ENCODE data around the gene VPS8. TPM values are rescaled to one million over a fixed set of nuclear protein-coding genes. Genes with fewer than 3 reads are reported as not detected.
A peak's percentile ranks its signal among the peaks of the same experiment; 100 is the strongest.

VPS8 gene
- total and polyA plus RNA-seq, 2 experiments from 2014 or later = 41.2 to 47.1 TPM

DNA sequence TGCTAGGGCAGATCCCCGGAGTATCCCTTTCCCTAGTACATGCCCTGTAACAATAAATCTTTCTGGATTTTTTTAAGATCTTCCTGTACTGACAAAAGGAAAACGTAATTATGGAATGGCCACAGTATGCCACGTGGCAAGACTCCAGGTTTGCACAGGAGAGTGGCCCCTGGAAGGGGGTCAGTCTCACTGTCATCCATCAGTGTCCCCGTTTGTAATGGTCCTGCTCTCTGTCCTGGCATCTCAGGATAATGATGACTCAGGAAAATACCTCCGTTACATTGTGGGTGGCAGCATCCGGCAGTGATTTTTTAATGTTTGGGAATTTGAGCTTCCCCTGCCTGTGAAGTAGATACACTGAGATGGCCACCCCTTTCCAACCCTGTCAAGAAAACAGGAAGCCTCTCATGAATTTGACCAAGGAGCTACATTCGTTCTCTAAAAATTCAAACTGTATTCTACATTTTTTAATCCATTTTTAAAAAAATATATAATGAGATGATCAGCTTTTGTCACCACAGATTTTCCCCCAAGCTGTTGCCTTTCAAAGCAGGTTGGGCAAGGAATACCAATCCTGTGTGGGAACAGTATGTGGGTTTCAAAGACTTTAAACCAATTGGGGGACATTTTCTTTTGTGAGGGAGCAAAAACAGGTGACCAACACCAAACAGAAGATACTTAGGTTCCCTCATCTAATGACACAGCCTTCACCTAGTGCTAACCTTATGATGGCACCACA lies 230.5 kb downstream of the VPS8 start:
- TF ChIP-seq, protein P1, sequence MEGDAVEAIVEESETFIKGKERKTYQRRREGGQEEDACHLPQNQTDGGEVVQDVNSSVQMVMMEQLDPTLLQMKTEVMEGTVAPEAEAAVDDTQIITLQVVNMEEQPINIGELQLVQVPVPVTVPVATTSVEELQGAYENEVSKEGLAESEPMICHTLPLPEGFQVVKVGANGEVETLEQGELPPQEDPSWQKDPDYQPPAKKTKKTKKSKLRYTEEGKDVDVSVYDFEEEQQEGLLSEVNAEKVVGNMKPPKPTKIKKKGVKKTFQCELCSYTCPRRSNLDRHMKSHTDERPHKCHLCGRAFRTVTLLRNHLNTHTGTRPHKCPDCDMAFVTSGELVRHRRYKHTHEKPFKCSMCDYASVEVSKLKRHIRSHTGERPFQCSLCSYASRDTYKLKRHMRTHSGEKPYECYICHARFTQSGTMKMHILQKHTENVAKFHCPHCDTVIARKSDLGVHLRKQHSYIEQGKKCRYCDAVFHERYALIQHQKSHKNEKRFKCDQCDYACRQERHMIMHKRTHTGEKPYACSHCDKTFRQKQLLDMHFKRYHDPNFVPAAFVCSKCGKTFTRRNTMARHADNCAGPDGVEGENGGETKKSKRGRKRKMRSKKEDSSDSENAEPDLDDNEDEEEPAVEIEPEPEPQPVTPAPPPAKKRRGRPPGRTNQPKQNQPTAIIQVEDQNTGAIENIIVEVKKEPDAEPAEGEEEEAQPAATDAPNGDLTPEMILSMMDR (IDR thresholded peaks at IDR 0.05; ENCODE audit: low read depth, low read length) = no peak
- H3K27ac ChIP-seq = no peak overlapping the region
- no peaks in the 10 kb centered on the region for H3K4me1 ChIP-seq (ENCODE audit: low read depth)
- no peaks in the 10 kb centered on the region for H3K9me3 ChIP-seq (ENCODE audit: low read depth)
- H3K36me3 ChIP-seq = no peaks in the 10 kb centered on the region
- DNase-seq (ENCODE audit: low read depth in 1 of 2, low spot score in 1 of 2) = no peak
- H3K27me3 ChIP-seq = no peaks in the 10 kb centered on the region
- H3K4me3 ChIP-seq = no peak overlapping the region

DNA sequence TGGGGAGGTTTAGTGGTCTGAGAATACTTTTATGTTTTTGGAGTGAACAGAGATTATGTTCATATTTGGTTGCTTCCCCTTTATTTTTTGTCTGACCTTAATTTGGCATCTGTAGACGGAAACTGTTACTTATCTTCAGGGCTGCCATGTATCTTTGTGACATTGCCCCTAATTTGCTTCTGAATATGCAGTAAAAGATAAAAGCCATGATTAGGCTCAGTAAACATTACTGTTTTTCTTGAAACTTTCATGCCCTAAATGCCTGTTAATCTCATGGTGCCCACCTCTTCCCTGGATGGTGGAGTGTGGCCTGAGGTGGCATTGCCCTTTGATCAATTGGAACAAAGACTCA lies 234.2 kb downstream of the VPS8 start:
- TF ChIP-seq, protein P1 (IDR thresholded peaks at IDR 0.05; ENCODE audit: low read depth, low read length) = no peak
- DNase-seq (ENCODE audit: low read depth in 1 of 2, low spot score in 1 of 2) = peak in 1 of 2 donors; percentile 7
- H3K27ac ChIP-seq = no peak overlapping the region

DNA sequence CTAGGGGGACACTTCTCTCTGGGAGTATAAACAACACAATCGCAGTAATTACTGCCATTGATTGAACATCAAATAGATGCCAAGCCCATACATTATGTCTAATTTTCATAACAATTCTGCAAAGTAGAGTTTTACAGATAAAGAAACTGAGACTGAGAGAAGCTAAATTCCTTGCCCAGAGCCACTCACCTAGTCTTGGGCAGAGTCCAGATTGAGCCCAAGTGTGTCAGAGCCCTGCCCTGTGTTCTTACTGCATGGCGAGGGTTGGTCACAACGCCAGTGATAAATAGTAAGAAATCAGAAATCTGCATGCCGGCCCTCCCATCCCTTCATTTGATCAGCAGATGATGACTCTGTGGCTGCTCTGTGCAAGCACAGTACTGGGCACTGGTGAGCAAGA lies 234.6 kb downstream of the VPS8 start:
- no peak overlapping the region for H3K4me3 ChIP-seq
- H3K27me3 ChIP-seq = no peaks in the 10 kb centered on the region
- H3K4me1 ChIP-seq (ENCODE audit: low read depth) = no peaks in the 10 kb centered on the region
- no peak for DNase-seq (ENCODE audit: low read depth in 1 of 2, low spot score in 1 of 2)
- no peak overlapping the region for H3K27ac ChIP-seq
- TF ChIP-seq, protein P1 (IDR thresholded peaks at IDR 0.05; ENCODE audit: low read depth, low read length) = no peak
- H3K9me3 ChIP-seq (ENCODE audit: low read depth) = no peaks in the 10 kb centered on the region
- H3K36me3 ChIP-seq = no peaks in the 10 kb centered on the region

More for the DNA sequence above, 234.2 kb downstream of the VPS8 start:
- no peak overlapping the region for H3K4me3 ChIP-seq
- no peaks in the 10 kb centered on the region for H3K4me1 ChIP-seq (ENCODE audit: low read depth)
- no peaks in the 10 kb centered on the region for H3K27me3 ChIP-seq
- no peaks in the 10 kb centered on the region for H3K9me3 ChIP-seq (ENCODE audit: low read depth)
- no peaks in the 10 kb centered on the region for H3K36me3 ChIP-seq

DNA sequence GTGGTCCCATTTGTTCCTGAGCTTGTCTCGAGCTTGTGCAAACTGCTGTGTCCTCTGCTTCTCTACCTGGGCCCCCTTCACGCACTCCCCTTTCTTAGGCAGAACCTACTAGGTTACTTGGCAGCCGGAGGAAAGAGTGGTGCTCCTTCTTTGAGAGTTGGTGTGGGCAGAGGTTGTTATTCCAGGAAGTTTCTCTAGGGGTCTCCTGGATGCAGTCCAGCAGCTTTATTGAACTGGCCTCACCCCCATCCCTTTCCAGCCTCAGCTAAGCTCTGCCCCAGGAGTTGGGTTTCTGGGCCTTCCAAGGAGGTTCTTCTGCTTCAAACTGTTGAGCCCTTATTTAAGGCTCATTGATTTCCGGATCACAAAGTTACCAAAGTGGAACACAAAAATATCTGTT lies 237.7 kb downstream of the VPS8 start:
- H3K4me3 ChIP-seq = no peak overlapping the region
- no peak overlapping the region for H3K27ac ChIP-seq
- no peaks in the 10 kb centered on the region for H3K27me3 ChIP-seq
- TF ChIP-seq, protein P1 (IDR thresholded peaks at IDR 0.05; ENCODE audit: low read depth, low read length) = no peak
- no peak for DNase-seq (ENCODE audit: low read depth in 1 of 2, low spot score in 1 of 2)
- H3K4me1 ChIP-seq (ENCODE audit: low read depth) = no peaks in the 10 kb centered on the region
- H3K9me3 ChIP-seq (ENCODE audit: low read depth) = no peaks in the 10 kb centered on the region
- H3K36me3 ChIP-seq = peaks cover 10% of the 10 kb centered on the region

DNA sequence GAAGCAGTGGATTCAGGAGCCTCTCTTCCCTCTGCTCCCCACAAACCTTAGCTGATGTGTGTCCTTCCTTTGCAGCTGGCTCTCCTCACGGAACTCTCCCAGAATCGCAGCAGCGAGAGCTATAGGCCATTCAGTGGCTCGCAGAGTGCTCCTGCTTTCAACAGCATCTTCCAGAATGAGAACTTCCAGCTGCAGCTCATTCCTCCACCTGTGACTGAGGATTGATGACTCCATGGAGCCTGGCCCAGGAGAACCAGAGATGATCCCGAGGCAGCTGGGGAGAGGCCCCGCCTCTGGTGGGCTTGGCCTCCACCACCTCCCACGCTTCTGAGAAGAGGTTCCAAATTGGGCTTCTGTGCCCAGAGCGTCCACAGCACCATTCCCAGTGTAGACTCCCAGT lies 239.8 kb downstream of the VPS8 start:
- H3K4me1 ChIP-seq (ENCODE audit: low read depth) = no peaks in the 10 kb centered on the region
- H3K27me3 ChIP-seq = no peaks in the 10 kb centered on the region
- peaks cover 10% of the 10 kb centered on the region for H3K36me3 ChIP-seq
- TF ChIP-seq, protein P1 (IDR thresholded peaks at IDR 0.05; ENCODE audit: low read depth, low read length) = no peak
- no peaks in the 10 kb centered on the region for H3K9me3 ChIP-seq (ENCODE audit: low read depth)
- no peak overlapping the region for H3K4me3 ChIP-seq
- DNase-seq (ENCODE audit: low read depth in 1 of 2, low spot score in 1 of 2) = no peak
- no peak overlapping the region for H3K27ac ChIP-seq
